LoVo (cell line): ENCODE results near the gene DCAKD.

Experiments used
- DNase-seq: peaks from one replicate; pipeline ENCODE4 v3.0.0-alpha.2; 2016; ENCODE audit warnings: low spot score

DCAKD gene

DNA sequence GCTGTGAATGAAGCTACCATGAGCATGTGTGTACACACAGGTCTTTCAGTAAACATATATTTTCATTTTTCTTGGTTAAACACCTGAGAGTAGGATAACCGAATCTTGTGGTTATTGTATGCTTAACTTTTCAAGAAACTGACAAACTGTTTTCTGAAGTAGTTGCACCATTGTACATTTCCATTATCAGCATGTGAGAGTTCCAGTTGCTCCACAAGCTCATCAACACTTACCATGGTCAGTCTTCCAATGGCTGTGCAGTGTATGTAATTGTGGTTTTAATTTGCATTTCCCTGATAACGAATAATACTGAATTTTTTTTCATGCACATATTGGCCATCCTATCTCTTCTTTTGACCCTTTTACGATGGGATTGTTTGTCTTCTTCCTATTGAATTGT is 52.0 kb downstream of the DCAKD start:
- DNase-seq: no peak

DNA sequence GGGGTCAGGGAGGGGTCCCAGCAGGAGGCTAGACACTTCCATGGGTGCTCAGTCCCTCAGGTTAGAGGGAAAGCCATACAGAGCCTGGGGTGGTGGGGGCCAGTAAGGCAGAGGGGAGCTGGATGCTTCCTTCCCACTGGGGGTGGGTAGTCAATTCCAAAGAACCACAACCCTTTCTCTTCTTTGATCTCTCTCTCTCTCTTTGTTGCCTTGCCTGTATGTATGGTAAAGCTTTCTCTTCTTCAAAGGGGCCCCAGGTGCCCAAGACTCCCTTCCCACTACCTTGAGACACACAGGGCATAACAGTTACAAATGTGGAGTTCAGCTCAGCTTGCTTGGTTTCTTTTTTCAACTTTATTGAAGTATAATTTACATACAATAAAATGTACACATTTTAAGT is 52.8 kb downstream of the DCAKD start:
- DNase-seq: no peak

- no peak for DNase-seq
Measured at GRCh38 chr17:44997733-44998520, 53.5 kb downstream of the DCAKD start.

GRCh38 chr17:44996304-44996703 is 55.1 kb downstream of the DCAKD start:
- no peak for DNase-seq

DNA sequence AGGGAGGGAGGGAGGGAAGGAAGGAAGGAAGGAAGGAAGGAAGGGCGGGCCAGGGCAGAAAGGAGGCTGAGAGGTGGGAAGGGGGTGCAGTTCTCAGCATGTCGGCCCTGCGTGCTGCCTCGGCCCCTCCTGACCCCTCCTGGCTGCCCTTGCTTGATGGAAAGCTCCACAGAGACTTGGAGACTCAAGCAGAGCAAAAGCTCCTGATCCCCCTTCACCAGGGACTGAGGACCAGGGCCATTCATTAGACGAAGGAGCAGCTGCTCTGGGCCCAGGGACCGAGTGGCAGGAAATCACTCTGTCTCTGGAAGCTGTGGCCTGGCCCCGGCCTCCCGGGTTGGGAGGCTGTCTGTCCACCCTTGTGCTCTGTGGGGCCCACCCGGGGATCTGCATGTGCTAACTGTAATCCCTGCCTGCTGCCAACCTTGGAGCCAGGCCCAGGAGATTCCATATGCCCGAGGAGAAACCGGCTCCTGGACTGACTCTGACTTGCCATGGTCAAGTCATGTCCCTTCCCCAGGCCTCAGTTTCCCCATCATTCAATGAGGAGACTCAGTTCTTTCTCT is 55.9 kb downstream of the DCAKD start:
- DNase-seq: no peak

GRCh38 chr17:44992242-44992939 is 59.0 kb downstream of the DCAKD start:
- DNase-seq: no peak

- no peak for DNase-seq
Measured at GRCh38 chr17:44990994-44991393, 60.4 kb downstream of the DCAKD start.

DNA sequence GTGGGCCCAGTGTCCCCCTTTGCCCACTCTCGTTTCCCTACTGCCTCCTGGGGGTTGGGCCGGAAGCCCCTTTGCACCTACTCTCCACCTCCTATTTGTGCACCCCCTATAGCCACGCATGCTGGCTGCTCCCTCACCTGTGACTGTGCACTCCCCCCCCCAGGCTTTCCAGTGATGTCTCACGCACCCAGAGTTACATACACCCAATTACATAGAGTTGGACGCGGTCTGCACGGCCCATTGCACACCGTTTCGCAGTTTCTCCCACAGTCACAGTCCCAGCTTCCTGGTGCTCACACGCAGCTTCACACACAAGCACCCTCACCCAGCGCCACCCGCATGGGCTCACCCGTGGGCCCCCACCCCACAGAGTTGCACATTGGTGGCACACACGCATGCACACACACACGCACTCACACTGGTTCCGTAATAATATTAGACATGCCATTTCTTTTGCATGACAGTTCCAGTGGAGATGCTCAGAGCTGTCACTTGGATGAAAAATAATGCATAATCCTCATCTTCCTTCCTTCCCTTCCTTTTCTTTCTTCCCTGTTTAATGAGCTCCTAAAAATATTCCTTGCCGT is 61.8 kb downstream of the DCAKD start:
- no peak for DNase-seq

DNA sequence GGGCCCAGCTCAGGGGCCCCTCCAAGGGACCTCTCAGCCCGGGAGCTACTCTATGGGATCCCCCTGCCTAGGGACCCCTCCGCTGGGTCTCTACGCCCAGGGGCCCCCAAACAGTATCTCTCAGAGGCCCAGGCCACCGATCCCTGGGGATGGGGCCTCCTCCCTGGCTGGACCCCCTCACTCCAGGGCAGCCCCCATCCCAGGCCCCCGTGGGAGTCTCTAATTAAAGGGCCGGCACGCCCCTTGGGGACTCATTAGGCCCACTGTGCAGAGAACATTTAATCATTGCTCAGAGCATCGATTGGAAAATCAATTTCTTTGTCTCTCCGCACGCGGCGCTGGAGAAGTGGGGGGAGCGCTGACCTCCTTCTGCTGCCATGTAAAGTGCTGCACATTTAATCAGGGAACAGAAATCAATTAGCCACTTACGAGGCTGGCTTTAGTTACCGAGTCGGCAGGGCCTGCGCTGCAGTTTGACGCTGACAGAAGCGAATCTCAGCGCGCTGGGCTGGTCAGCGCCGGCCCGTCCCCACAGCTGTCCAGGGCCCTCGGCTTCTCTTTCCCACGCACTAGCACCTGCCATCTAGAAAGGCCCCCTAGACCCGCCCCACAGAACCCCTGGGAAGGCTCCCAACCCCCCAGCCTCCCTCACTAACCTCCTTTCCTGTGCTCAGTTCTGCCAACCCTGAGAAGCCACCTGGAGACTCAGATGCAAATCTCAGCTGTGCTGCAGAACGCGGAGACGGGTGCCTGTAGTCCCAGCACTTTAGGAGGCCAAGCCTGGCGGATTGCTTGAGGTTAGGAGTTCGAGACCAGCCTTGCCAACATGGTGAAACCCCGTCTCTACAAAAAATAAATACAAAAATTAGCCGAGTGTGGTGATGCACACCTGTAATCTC is 63.1 kb downstream of the DCAKD start:
- DNase-seq: no peak

- no peak for DNase-seq
Measured at GRCh38 chr17:44983563-44983962, 67.9 kb downstream of the DCAKD start.

DNA sequence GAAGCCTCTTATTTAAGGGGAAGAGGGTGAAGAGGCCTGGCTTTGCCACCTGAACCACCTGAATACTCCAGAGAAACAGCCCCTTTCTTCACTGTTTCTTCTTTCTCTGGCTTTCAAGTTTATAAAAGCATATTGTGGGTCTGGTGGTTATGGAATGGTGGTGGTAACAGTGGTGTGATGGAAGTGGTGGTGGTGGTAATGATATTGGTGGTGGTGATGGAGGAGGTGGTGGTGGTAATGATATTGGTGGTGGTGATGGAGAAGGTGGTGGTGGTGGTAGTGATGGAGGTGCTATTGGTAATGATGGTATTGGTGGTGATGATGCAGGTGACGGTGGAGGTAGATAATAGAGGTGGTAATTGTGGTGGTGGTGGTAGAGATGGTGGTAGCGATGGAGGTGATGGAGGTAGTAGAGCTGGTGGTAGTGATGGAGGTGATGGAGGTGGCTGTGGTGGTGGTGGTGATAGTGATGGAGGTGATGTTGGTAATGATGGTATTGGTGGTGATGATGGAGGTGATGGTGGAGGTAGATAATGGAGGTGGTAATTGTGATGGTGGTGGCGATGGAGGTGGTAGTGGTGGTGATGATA is 69.2 kb downstream of the DCAKD start:
- no peak for DNase-seq

DNA sequence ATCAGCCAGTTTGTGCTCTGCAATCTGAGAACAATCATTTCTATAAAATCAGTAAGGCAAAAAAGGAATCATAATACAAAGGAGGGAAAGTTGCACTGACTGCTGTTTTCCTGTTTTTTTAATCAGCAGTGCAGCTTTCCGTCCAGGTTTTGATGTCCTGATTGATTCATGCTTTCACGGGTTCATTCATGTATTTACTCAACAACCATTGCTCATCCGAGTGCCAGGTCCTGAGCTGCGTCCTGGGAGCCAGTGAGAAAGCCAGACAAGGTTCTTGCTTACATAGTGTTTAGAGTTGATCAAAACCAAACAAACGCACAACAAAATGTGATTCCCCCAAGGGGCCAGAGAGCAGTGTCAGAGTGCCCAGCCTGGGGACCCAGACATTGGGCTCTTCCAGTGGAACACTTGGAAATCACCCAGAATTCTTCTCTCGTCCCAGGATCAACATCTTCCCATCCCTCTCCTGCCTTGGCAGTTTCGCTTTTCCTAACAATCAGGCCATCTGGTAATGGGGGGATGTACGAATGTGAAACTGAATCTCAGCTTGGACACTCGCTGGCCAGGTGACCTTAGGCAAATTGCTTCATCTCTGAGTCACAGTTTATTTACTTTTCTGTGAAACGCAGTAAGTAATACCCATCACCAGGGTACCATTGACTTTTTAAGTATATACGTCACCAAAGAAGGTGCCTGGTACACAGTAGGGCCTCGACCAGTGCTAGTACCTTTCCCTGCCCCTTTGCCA is 70.0 kb downstream of the DCAKD start:
- DNase-seq: peak; percentile 18

- no peak for DNase-seq
Measured at GRCh38 chr17:44979426-44979995, 71.9 kb downstream of the DCAKD start.

DNA sequence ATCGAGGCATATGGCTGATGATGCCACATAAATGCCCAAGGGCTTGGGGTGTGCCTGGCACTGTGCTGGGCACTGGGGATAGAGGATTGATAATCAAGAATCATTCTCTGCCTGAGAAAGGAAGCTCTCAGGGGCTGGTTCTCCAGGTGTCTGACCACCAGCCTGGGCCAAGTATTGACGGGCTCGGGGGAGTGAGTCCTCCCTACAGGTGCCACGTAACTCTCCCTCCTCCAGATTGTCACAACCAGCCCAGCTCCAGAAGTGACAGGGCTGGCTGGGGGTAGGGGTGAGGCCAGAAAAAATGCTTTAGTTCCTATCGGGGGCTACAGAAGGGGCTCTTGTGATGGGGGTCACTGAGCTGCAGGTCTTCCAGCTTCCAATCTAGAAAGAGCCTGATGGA is 72.6 kb downstream of the DCAKD start:
- no peak for DNase-seq

DNA sequence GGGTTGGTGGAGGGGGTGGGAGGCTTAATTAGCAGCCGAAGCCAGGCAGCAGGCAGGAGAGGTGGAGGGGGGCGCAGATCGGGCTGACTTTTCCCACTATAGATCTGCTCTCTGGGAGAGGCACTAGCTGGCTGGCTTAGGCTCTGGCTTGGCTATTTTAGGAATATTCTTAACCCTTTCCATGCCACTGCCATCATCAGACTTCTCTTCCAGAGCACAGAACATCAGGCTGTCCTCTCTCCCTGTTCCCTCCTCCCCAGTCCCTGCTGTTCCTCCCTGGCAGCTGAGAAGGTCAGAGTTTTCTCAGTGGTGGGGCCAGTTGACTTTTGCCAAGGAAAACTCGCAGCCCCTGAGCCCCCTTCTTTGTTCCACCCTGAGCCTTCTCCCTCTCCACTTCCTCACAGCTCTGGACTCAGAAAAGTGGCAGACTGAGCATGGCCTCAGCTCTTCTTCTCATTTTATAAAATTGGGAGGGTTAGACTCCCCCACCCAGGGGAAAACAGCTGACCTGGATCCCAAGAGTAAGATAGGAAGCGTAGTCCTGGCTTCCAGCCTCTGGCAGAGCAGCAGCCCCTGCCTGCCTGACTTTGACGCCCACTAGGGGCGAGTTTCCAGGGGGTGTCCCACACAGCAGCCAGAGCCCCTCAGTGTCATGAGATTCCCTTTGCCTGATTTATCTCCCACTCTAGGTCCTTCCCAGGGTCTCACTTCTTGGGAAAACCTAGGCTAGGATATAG is 73.5 kb downstream of the DCAKD start:
- no peak for DNase-seq

- DNase-seq: no peak
Measured at GRCh38 chr17:44977065-44977464, 74.4 kb downstream of the DCAKD start.

DNA sequence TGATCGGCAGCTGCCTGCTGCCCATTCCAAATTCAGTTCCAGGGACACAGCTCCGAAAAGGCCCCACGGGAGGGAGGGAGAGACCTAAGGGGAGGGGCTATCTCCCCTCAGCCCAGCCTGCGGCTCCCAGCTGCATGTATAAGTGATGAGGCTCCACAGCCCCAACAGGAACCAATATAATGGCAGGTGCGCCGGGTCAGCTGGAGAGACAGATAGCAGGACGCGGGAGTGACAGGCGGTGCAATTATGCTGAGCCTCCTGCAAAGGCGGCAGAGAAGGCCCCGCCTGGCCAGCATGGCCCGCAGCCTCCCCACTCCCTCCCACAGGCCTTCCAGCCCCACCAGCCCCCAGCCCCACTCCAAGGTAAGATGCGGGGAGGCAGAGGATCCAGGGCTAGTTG is 75.2 kb downstream of the DCAKD start:
- no peak for DNase-seq
